KMS-11 (cell line): ENCODE measurements around the gene KASH5.
A peak's percentile ranks its signal among the peaks of the same experiment; 100 is the strongest.

Source experiments
- H2AFZ ChIP-seq: fragments of 200-600 bp; sonication (generic); 2 replicates; pipeline ENCODE4 v1.6.1; 2016; ENCODE audit warnings: antibody characterized with exemption, mixed run types, low read depth
- H3K27ac ChIP-seq: fragments of 200-600 bp; sonication (generic); 2 replicates; pipeline ENCODE4 v1.6.1; 2016; ENCODE audit warnings: mild to moderate bottlenecking, mixed run types
- H3K27me3 ChIP-seq: fragments of 200-600 bp; sonication (generic); 2 replicates; pipeline ENCODE4 v1.6.1; 2017; ENCODE audit warnings: mild to moderate bottlenecking, low read depth, mixed run types, moderate library complexity; ENCODE audit not compliant: insufficient read depth
- H3K36me3 ChIP-seq: fragments of 200-600 bp; sonication (generic); 2 replicates; pipeline ENCODE4 v1.6.1; 2017; ENCODE audit warnings: mild to moderate bottlenecking, mixed run types; ENCODE audit not compliant: insufficient read depth
- H3K4me1 ChIP-seq: fragments of 200-600 bp; sonication (generic); 2 replicates; pipeline ENCODE4 v1.6.1; 2016; ENCODE audit warnings: mild to moderate bottlenecking, low read depth, mixed run types; ENCODE audit not compliant: poor library complexity, severe bottlenecking
- H3K4me2 ChIP-seq: fragments of 200-600 bp; sonication (generic); 2 replicates; pipeline ENCODE4 v1.7.0; 2016; ENCODE audit warnings: mild to moderate bottlenecking, mixed run types
- H3K4me3 ChIP-seq: fragments of 200-600 bp; sonication (generic); IDR thresholded peaks from 2 replicates; pipeline ENCODE4 v1.6.1; 2017; ENCODE audit warnings: low read depth, low read length, mixed read lengths; ENCODE audit not compliant: insufficient read depth
- H3K79me2 ChIP-seq: fragments of 200-600 bp; sonication (generic); 2 replicates; pipeline ENCODE4 v1.6.1; 2016; ENCODE audit warnings: low read depth, mixed run types; ENCODE audit not compliant: insufficient read depth
- H3K9ac ChIP-seq: fragments of 200-600 bp; sonication (generic); 2 replicates; pipeline ENCODE4 v1.6.1; 2016; ENCODE audit warnings: mild to moderate bottlenecking, mixed run types
- H4K20me1 ChIP-seq: fragments of 200-600 bp; sonication (generic); 2 replicates; pipeline ENCODE4 v1.6.1; 2016; ENCODE audit warnings: mild to moderate bottlenecking, mixed run types; ENCODE audit not compliant: insufficient read depth
- CTCF ChIP-seq: fragments of 200-600 bp; sonication (generic); conservative IDR thresholded peaks from 2 replicates; pipeline ENCODE4 v1.6.1; 2017; ENCODE audit warnings: low read depth, mild to moderate bottlenecking, antibody characterized with exemption, low read length, moderate library complexity, mixed read lengths

KASH5 gene

GRCh38 chr19:49347191-49347590 is 40.9 kb upstream of the KASH5 start:
- Histone ChIP-seq H3K4me2 (no peak overlapping the region), H3K36me3 (no peaks in the 10 kb centered on the region), H3K4me3 (no peak overlapping the region), H3K27ac (no peak overlapping the region), H3K9ac (no peak overlapping the region), H3K27me3 (peaks cover 29% of the 10 kb centered on the region), H4K20me1 (no peaks in the 10 kb centered on the region), H3K4me1 (no peaks in the 10 kb centered on the region), H2AFZ (no peak overlapping the region), H3K79me2 (no peaks in the 10 kb centered on the region)
- TF ChIP-seq CTCF = no peak

- no peak overlapping the region for H3K9ac ChIP-seq
- H3K36me3 ChIP-seq = no peaks in the 10 kb centered on the region
- no peak overlapping the region for H3K4me2 ChIP-seq
- no peak overlapping the region for H3K4me3 ChIP-seq
- peak overlapping the region; percentile 40; the same call in 1 of the 2 replicates for H2AFZ ChIP-seq
- no peak for TF ChIP-seq CTCF
- H3K4me1 ChIP-seq = no peaks in the 10 kb centered on the region
- H3K79me2 ChIP-seq = no peaks in the 10 kb centered on the region
- no peaks in the 10 kb centered on the region for H4K20me1 ChIP-seq
- H3K27me3 ChIP-seq = peaks cover 30% of the 10 kb centered on the region
- H3K27ac ChIP-seq = no peak overlapping the region
These were observed 40.2 kb upstream of the KASH5 start for GRCh38 chr19:49347835-49348234.

- Histone ChIP-seq H3K4me2 (no peak overlapping the region), H3K36me3 (no peaks in the 10 kb centered on the region), H2AFZ (peak overlapping the region; percentile 40; the same call in 1 of the 2 replicates)
These were observed 39.5 kb upstream of the KASH5 start for GRCh38 chr19:49348305-49349189.

GRCh38 chr19:49349567-49349966 is 38.5 kb upstream of the KASH5 start:
- Histone ChIP-seq H3K36me3 (no peaks in the 10 kb centered on the region), H3K9ac (no peak overlapping the region), H4K20me1 (no peaks in the 10 kb centered on the region), H2AFZ (no peak overlapping the region), H3K79me2 (no peaks in the 10 kb centered on the region), H3K4me1 (no peaks in the 10 kb centered on the region), H3K27ac (no peak overlapping the region), H3K27me3 (peaks cover 43% of the 10 kb centered on the region), H3K4me3 (no peak overlapping the region), H3K4me2 (no peak overlapping the region)
- no peak for TF ChIP-seq CTCF

More at GRCh38 chr19:49348305-49349189, 39.5 kb upstream of the KASH5 start:
- H3K4me3 ChIP-seq = no peak overlapping the region
- no peak overlapping the region for H3K9ac ChIP-seq
- no peaks in the 10 kb centered on the region for H4K20me1 ChIP-seq
- H3K4me1 ChIP-seq = no peaks in the 10 kb centered on the region
- no peak overlapping the region for H3K27ac ChIP-seq
- TF ChIP-seq CTCF = no peak
- H3K79me2 ChIP-seq = no peaks in the 10 kb centered on the region
- H3K27me3 ChIP-seq = peaks cover 33% of the 10 kb centered on the region
